ENCODE results near the gene HS6ST3.

Gene HS6ST3

DNA sequence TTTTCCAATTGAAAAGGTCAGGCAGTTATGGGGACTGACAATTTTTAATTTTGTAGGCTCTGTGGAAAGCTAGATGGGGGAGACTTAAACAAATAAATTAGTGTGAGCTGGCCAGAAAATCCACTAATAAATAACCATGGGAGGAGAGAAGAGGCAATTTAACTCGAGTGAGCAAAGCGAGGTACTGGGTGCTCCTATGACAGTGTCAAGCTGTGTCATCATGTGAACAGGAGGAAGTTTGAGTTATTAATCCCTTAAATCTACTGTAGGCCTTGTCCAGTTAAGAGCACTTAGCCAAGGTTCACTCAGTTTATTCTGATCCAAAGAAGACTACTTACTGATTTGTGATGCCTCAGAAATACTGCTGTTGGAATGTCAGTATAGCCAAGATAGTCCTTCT is 781.6 kb downstream of the HS6ST3 start:
- TF ChIP-seq SP1 (IDR thresholded peaks at IDR 0.05) (no peak), SUZ12 (IDR thresholded peaks at IDR 0.05) (no peak), ZNF384 (IDR thresholded peaks at IDR 0.05) (no peak), HDGF (IDR thresholded peaks at IDR 0.05; ENCODE audit: borderline replicate concordance) (no peak), ARNT (IDR thresholded peaks at IDR 0.05) (no peak), LEF1 (IDR thresholded peaks at IDR 0.05; ENCODE audit: borderline replicate concordance) (no peak), BHLHE40 (IDR thresholded peaks at IDR 0.05; ENCODE audit: borderline replicate concordance) (no peak), NFRKB (IDR thresholded peaks at IDR 0.05) (no peak), FOXM1 (IDR thresholded peaks at IDR 0.05; ENCODE audit: borderline replicate concordance) (no peak), FOXA1 (IDR thresholded peaks at IDR 0.05) (no peak), TARDBP (IDR thresholded peaks at IDR 0.05) (no peak)
- TF ChIP-seq, protein P1, sequence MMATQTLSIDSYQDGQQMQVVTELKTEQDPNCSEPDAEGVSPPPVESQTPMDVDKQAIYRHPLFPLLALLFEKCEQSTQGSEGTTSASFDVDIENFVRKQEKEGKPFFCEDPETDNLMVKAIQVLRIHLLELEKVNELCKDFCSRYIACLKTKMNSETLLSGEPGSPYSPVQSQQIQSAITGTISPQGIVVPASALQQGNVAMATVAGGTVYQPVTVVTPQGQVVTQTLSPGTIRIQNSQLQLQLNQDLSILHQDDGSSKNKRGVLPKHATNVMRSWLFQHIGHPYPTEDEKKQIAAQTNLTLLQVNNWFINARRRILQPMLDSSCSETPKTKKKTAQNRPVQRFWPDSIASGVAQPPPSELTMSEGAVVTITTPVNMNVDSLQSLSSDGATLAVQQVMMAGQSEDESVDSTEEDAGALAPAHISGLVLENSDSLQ (IDR thresholded peaks at IDR 0.05): no peak
- ChIA-PET POLR2A (no interaction called here), CTCF (no interaction called here)
- DNase-seq (ENCODE audit: extremely low spot score): no peak

DNA sequence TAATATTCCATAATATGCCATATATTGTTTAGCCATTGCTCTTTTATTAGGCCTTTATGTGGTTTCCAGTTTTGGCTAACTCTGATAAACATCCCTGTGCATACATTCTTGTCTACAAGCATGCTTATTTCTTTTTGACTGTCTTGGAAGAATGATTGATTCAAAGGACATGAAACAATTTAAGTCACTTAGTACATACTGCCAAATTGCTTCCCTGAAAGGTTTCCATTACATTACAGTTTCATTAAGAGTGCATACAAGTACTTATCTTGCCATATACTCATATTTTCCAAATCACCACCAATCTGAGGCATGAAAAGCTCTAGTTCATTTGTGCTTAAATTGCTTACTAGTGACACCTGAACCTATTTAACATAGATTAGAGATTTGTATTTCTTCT is 790.5 kb downstream of the HS6ST3 start:
- CTCF ChIA-PET: interaction anchor here (0.9 kb wide), 1 partner anchor 1047 kb away, joined by 3 read pairs; no protein-coding TSS in a partner anchor
- DNase-seq (ENCODE audit: extremely low spot score): no peak
- POLR2A ChIA-PET: no interaction called here
- no peak for TF ChIP-seq LEF1 (IDR thresholded peaks at IDR 0.05; ENCODE audit: borderline replicate concordance)
- no peak for TF ChIP-seq BHLHE40 (IDR thresholded peaks at IDR 0.05; ENCODE audit: borderline replicate concordance)
- no peak for TF ChIP-seq SP1 (IDR thresholded peaks at IDR 0.05)
- TF ChIP-seq, protein P1 (IDR thresholded peaks at IDR 0.05): no peak
- no peak for TF ChIP-seq CTBP1 (IDR thresholded peaks at IDR 0.05; ENCODE audit: borderline replicate concordance)
- TF ChIP-seq FOXK2 (IDR thresholded peaks at IDR 0.05): no peak
- no peak for TF ChIP-seq TARDBP (IDR thresholded peaks at IDR 0.05)
- TF ChIP-seq ELF4 (IDR thresholded peaks at IDR 0.05): no peak
- TF ChIP-seq ARNT (IDR thresholded peaks at IDR 0.05): no peak
- TF ChIP-seq ZNF384 (IDR thresholded peaks at IDR 0.05): no peak
- no peak for TF ChIP-seq L3MBTL2 (conservative IDR thresholded peaks at IDR 0.05)
- TF ChIP-seq FOXA1 (IDR thresholded peaks at IDR 0.05): no peak
- TF ChIP-seq HDGF (IDR thresholded peaks at IDR 0.05; ENCODE audit: borderline replicate concordance): no peak
- TF ChIP-seq NFRKB (IDR thresholded peaks at IDR 0.05): no peak
- no peak for TF ChIP-seq FOXM1 (IDR thresholded peaks at IDR 0.05; ENCODE audit: borderline replicate concordance)

All from HEK293T (cell line).